ENCODE data around the gene SPOCK1.

DNA sequence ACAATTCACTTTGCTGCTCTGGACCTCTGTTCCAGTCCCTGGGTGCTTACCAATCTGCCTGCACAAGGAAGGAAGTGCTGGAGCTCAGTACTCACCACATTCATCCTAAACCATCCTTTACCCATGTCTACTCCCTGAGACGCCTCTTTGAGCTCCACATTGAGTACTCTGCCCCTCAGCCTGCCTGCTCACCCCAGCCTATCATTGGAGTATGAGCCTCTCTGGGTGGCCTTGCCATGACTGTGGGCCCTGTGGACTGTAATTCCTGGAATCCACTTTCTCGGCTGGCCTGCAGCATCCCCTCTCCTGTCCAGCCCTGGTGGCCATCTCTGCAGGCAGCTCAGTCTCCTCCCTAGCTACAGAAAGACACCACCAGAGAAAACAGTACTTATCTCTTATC lies 428.6 kb downstream of the SPOCK1 start:
- TF ChIP-seq, protein P1, sequence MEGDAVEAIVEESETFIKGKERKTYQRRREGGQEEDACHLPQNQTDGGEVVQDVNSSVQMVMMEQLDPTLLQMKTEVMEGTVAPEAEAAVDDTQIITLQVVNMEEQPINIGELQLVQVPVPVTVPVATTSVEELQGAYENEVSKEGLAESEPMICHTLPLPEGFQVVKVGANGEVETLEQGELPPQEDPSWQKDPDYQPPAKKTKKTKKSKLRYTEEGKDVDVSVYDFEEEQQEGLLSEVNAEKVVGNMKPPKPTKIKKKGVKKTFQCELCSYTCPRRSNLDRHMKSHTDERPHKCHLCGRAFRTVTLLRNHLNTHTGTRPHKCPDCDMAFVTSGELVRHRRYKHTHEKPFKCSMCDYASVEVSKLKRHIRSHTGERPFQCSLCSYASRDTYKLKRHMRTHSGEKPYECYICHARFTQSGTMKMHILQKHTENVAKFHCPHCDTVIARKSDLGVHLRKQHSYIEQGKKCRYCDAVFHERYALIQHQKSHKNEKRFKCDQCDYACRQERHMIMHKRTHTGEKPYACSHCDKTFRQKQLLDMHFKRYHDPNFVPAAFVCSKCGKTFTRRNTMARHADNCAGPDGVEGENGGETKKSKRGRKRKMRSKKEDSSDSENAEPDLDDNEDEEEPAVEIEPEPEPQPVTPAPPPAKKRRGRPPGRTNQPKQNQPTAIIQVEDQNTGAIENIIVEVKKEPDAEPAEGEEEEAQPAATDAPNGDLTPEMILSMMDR (IDR thresholded peaks at IDR 0.05; ENCODE audit: insufficient read depth, low read length) = no peak
- TF ChIP-seq POLR2AphosphoS5 (IDR thresholded peaks at IDR 0.05; ENCODE audit: low read depth) = no peak

All from HL-60 (cell line).